SH-SY5Y (cell line): ENCODE results near the gene PIK3R1.

Experiments
- GATA2 ChIP-seq: IDR thresholded peaks from 2 replicates; pipeline ENCODE4 v1.6.1; 2011; ENCODE audit warnings: mild to moderate bottlenecking, low read depth, low read length
- GATA3 ChIP-seq: IDR thresholded peaks from 2 replicates; pipeline ENCODE4 v1.6.1; 2011; ENCODE audit warnings: low read depth, mild to moderate bottlenecking, low read length, moderate library complexity

DNA sequence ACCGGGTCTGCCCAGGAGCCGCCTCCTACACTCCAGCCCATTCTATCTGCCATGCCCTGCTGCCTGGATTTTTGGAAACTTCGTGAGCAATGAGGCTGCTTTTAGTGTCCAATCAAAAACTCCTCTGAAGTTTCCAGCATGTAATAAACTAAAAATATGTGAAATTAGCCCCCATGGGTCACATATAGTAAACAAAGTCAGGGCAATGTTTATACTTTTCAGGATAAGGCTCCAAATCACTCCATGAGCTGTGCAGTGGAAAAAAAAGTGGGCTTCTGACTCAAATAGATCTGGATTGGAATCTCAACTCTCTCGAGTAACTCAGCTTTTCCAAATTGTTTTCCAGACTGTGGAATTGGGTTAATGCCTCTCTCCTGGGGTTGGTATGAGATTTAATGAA, 68.2 kb downstream of the PIK3R1 start:
- no peak for TF ChIP-seq GATA3
- no peak for TF ChIP-seq GATA2
